ENCODE measurements around the gene DNAJB2.

DNA sequence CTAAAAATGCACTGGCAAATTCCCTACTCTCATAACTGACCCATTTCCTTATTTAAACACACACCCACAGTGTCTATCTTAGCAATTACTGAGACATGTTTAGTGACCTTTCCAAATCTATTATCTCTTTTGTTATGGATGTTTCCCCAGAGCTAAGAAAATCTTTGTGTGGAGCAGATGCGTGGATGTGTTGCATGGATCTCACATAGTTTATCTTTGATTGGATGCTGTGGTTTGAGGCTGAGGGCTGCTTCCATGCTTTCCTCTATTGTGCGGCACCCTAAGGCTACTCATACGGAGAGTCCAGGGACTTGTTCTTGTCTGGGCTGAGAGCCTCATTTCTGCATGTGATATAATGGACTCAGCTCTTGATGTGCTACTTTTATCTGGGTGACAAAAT is 44.8 kb upstream of the DNAJB2 start:
- TF ChIP-seq, protein P1, sequence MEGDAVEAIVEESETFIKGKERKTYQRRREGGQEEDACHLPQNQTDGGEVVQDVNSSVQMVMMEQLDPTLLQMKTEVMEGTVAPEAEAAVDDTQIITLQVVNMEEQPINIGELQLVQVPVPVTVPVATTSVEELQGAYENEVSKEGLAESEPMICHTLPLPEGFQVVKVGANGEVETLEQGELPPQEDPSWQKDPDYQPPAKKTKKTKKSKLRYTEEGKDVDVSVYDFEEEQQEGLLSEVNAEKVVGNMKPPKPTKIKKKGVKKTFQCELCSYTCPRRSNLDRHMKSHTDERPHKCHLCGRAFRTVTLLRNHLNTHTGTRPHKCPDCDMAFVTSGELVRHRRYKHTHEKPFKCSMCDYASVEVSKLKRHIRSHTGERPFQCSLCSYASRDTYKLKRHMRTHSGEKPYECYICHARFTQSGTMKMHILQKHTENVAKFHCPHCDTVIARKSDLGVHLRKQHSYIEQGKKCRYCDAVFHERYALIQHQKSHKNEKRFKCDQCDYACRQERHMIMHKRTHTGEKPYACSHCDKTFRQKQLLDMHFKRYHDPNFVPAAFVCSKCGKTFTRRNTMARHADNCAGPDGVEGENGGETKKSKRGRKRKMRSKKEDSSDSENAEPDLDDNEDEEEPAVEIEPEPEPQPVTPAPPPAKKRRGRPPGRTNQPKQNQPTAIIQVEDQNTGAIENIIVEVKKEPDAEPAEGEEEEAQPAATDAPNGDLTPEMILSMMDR (IDR thresholded peaks at IDR 0.05) = no peak
- no peak for TF ChIP-seq POLR2A (IDR thresholded peaks at IDR 0.05)
